GM18526 (cell line): ENCODE results near the gene FGD2.

Experiments used
- POLR2A ChIP-seq: IDR thresholded peaks from 3 replicates; pipeline ENCODE4 v1.6.1; 2011; ENCODE audit not compliant: insufficient read length; ENCODE audit errors: extremely low read depth

Gene FGD2

DNA sequence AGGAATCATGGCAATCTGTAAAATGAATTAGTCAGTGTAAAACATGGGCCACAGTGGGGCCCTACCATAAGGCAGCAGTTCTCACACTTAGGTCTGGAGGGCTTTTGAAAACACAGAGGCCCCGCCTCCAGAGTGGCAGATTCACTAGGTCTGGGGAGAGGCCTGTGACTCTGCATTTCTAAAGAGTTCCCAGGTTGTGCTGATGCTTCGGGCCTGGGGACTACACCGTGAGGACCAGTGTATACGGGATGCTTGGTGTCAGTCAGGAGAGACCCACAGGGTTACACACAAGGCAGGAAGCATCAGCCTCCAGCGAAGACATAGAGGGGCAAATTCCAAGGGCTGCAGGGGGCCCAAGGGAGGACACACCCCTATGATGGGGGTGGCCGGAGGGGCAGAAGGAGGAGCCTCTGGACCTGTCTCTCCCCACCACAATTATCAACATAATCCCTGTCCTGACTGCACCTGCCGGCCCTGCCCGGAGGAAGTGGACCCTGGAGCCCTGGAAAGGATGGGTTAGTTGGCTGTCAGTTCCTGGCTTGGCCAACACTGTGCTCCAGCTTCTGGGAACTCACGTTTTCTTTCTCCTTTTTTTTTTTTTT, 46.7 kb downstream of the FGD2 start:
- TF ChIP-seq POLR2A = no peak

DNA sequence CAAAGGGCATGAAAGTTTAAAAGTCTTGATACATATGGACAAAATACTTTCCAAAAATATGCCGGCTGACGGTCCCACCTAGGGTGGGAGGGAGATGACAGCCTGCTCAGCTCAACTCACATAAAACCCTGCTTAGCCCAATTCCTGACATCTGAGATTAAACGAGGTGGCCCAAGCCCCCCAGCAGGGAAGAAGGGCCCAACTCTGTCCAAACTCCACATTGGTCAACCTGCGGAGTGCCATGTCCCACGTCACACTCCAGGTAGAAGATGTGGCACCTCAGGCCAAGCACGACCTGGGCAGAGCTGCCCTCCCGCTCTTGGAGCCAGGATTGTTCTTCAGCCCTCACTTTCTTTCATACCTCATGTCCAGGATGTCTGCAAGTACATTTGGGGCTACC, 48.2 kb downstream of the FGD2 start:
- no peak for TF ChIP-seq POLR2A

DNA sequence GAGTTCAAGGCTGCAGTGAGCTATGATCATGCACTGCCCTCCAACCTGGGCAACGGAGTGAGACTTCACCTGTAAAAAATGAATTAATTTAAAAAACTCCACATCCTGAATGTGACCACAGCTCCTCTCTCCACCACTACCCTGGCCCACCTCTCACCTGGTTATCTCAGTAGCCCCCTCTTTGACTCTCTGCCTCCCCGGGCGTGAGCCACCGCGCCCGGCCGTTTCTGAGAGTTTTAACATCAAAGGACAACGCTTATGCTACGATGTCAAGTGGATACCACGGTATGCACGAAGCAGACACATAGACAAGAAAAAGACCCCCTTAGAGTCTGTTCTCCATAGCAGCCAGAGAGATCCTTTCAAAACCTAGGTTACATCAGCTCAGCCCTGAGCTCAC, 48.7 kb downstream of the FGD2 start:
- TF ChIP-seq POLR2A = no peak

DNA sequence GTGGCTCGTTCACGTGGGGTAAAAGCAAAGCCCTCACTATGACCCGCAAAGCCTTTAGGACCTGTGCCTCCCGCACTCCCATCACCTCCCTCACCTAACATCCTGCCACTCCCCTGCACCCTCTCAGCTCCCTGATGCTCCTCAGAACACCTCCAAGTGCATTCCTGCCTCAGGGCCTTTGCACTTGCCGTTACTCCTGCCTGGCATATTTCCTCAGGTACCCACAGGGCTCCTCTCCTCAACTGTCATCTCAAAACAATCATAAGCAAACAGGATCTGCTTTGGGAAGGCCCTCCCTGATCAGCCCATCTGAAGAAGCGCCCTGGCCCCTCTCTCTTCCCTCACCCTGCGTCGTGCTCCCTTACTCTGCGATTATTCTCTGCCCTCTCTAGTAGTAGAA, 49.1 kb downstream of the FGD2 start:
- no peak for TF ChIP-seq POLR2A

- no peak for TF ChIP-seq POLR2A
Measured at GRCh38 chr6:37056112-37056403, 50.6 kb downstream of the FGD2 start.

DNA sequence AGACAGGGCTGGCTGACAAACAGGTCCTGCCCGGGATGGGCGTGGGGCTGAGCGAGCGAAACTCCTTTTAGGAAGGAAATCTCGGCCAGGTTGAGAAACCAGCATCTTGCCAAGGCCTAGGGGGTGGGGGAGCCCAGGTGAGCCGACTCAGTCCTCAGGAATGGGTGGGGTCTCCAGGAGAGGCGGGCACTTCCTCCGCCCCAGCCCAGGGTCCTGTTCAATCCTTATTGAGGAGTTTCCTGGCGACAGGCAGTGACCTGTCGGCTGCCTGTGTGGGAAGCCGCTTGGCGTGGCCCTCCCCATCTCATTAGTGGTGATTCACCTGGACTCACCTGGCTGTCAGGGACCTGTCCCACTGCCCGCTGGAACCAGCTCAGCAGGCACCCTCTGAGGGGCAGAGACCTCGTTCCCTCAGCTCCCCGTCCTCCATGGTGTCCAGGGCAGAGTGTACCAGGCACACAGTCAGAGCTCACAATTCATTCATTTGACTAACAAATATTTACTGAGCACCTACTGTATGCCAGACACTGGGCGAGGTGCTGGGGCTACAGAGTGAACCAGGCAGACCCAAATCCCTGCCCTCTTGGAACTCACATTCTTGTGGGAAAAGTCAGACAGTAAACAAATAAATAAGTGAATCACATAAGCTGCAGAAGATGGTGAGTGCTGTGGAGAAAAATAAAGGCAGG, 51.1 kb downstream of the FGD2 start:
- TF ChIP-seq POLR2A = no peak

GRCh38 chr6:37057128-37057471, 51.6 kb downstream of the FGD2 start:
- TF ChIP-seq POLR2A = no peak

DNA sequence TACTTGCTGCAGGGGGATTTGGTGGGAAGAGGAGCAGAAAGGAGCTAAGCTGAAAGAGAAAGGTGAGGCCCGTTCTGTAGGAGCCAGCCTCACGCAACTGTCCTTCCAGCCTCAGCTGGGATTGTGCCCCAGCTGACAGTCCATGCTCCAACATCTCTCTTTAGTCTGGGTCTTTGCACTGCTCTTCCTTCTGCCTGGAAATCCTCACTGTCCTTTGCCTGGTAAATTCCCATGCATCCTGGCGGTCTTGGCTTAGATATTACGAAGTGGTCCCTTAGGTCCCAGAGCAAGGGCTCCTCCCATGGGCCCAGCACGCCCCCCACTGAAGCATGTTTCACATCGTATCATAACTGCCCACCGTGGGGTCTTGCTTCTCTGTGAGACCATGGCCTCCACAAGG, 52.2 kb downstream of the FGD2 start:
- TF ChIP-seq POLR2A = no peak

DNA sequence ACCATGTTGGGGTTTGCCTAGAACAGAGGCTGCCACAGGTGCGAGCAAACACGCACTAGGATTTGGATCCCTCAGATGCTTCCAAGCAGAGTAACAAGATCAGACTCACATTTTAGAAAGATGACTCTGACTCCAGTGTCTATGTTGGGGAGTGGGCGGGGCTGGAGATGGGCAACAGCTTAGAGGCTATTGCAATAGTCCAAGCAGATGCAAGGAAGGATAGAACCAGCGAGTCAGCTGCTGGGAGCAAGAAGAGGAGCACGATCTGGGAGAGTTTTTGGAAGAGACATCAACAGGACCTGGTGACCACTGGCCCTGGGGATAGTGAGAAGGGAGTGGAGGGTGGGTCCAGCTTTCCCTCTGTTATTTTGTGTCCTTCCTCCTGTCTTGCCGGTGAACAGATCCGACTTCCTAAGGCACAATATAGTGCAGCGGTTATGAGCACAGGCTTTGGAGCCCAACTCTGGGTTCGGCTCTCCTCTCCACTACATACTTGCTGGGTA, 52.7 kb downstream of the FGD2 start:
- TF ChIP-seq POLR2A = no peak

DNA sequence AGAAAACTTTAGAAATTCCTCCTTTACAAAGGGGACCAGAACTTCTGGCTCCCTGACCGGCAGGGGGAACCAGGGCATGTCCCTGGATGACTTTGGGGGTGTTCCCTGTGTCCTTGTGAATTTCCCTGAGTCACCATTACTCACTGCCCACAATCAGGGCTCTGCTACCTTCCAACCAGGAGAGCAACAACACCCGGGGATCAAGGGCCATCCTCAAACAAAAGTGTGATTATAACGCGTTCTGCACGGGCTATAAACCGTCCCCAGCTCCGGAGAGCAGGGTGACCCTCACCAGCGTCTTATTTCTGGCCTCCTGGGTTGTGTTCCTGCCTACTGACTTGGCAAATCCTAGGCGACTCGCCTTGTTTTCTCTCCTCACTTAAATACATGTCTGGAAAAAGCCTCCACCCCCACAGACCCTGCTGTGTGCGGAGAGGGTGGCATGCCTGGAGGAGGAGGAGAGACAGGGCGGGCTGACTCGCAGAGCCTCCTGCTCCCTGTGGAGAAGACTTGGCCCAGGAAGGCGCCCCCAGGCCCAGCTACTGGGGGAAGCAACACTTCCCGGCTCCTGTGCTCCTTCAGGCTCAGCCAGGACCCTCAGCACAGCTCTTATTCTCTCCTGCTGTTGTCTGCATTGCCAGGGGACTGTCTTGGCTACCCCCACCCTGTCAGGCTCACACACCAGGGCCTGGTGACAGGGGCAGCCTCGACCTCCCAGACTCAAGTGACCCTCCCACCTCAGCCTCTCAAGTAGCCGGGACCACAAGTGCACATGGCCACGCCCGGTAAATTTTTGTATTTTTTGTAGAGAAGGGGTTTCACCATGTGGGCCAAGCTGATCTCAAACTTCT, 54.1 kb downstream of the FGD2 start:
- TF ChIP-seq POLR2A = no peak

GRCh38 chr6:37060195-37060559, 54.7 kb downstream of the FGD2 start:
- TF ChIP-seq POLR2A = no peak

DNA sequence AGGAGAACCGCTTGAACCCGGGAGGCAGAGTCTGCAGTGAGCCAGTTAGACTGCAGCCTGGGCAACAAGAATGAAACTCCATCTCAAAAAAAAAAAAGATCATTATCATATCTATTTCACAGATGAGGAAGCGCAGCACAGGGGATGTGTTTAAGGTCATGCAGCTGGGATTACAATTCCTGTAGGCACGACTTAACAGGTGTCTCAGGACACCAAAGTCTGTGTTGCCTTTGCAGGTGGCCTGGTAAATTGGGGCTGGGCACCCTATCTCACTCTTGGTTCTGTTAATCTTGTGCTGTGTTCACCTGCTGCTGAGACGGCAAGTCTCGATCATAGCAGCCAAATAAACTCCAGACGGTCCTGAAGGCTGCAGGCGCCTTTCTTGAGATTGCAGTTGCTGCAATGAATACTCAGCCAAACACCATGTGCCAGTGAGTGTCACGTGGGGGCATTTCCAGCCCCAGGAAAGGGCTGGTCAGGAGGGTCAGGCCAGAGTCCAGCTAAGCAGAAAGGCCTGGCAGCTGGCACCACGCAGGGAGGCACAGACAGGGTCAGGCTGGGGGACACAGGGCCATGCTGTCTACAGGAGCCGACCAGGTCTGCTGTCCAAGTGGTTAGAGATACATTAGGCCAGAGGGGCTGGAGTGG, 55.8 kb downstream of the FGD2 start:
- no peak for TF ChIP-seq POLR2A

GRCh38 chr6:37062424-37062823, 57.0 kb downstream of the FGD2 start:
- no peak for TF ChIP-seq POLR2A

DNA sequence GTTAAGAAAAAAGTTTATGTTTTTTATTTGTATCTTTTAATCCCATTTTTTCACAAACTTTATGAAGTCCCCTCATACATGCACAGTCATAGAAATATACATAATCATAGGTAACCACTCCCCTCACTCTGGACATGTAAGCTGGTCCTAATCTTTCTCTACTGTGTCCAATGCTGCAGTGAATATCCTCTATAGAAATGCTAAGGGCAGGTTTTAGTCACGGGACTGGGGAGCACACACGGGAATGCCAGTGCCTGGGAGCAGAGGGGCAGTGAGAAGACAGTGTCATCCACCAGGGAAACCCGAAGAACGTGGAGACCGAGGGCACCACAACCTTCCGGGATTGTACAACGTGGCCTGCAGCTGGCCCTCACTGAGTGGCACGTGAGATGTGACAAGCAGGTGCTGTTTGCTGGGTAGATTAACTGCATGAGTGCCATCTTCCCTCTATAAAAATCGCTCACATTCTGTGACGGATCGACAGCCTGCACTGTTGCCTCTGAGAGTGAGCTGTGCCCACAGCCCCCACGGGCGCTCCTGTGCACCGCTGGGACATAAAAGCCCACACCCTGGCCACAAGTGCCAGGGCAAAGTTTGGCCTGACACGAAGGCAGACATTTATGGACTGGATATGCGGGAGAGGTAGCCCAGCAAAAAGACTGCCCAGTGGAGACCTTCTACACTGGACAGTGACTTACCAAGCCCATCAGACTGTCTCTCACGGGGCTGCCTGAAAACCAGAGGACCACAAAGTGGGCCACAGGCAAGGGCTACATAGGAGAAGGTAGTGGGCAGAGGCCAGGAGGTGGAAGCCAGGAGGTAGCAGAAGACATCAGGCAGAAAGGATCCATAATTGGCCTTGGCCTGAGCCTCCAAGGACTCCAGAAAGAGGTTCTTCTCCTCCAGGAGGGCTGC, 63.2 kb downstream of the FGD2 start:
- no peak for TF ChIP-seq POLR2A

GRCh38 chr6:37069639-37070038, 64.2 kb downstream of the FGD2 start:
- TF ChIP-seq POLR2A = no peak
